Neural crest cell (in vitro differentiated cells): Measurements from ENCODE around the gene LDHD. TPM values are rescaled to one million over a fixed set of nuclear protein-coding genes. Genes with fewer than 3 reads are reported as not detected.

ENCODE experiments used
- DNase-seq: peaks from one replicate; pipeline ENCODE4 v3.0.0; 2021; ENCODE audit warnings: low read depth, mixed read lengths, low spot score
- H3K27ac Mint-ChIP-seq: one replicate; pipeline ENCODE4 v1.8.0; 2021; ENCODE audit warnings: mild to moderate bottlenecking, mixed read lengths; ENCODE audit not compliant: unreplicated experiment
- H3K27me3 Mint-ChIP-seq: 2 replicates; pipeline ENCODE4 v1.8.0; 2021; ENCODE audit warnings: low read depth, mild to moderate bottlenecking, mixed read lengths
- H3K36me3 Mint-ChIP-seq: 2 replicates; pipeline ENCODE4 v1.8.0; 2021; ENCODE audit warnings: low read depth, mild to moderate bottlenecking, mixed read lengths
- H3K4me1 Mint-ChIP-seq: 2 replicates; pipeline ENCODE4 v1.8.0; 2021; ENCODE audit warnings: mixed read lengths
- H3K4me3 Mint-ChIP-seq: one replicate; pipeline ENCODE4 v1.8.0; 2021; ENCODE audit warnings: mild to moderate bottlenecking, mixed read lengths
- H3K9me3 Mint-ChIP-seq: 2 replicates; pipeline ENCODE4 v1.8.0; 2021; ENCODE audit warnings: mixed read lengths
- CTCF ChIP-seq: fragments of 200-600 bp; sonication (generic); conservative IDR thresholded peaks from 2 replicates; pipeline ENCODE4 v1.5.0; 2021; ENCODE audit warnings: antibody characterized with exemption, mild to moderate bottlenecking
- total RNA-seq: library from RNA; stranded (reverse); gene quantifications from 2 replicates; pipeline ENCODE4 v1.2.1, GENCODE V29; 2021

The LDHD gene
- total RNA-seq, 1 donor from 2014 or later: 0.56 TPM

GRCh38 chr16:75147968-75148310 is 31.4 kb upstream of the LDHD start:
- no peak for DNase-seq
- H3K9me3 Mint-ChIP-seq: peaks cover 21% of the 10 kb centered on the region
- no peaks in the 10 kb centered on the region for H3K27me3 Mint-ChIP-seq
- peaks cover 27% of the 10 kb centered on the region for H3K36me3 Mint-ChIP-seq
- peaks cover 10% of the 10 kb centered on the region for H3K4me1 Mint-ChIP-seq
- no peak for TF ChIP-seq CTCF
- peak overlapping the region; percentile 88 for H3K4me3 Mint-ChIP-seq
- no peak overlapping the region for H3K27ac Mint-ChIP-seq

DNA sequence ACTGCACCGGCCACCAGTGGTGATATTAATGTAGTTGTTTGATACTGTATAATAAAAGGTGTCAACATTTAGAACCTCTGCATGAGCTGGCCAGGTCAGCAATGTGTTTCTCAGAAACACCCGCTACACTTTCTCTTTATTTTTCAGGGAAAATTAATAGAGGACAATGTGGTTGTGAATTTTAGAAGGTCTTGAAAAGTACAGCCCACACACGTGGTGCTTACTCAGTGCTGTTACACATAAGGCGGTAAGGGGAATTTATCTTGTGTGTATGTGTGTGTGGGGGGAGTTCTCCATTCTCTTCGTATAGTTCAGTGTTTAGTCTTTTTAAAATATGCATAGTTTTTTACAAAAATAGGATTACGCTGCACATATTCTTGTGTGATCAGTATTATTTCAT is 27.4 kb upstream of the LDHD start:
- H3K9me3 Mint-ChIP-seq: peaks cover 4% of the 10 kb centered on the region
- no peak overlapping the region for H3K27ac Mint-ChIP-seq
- no peaks in the 10 kb centered on the region for H3K27me3 Mint-ChIP-seq
- peaks cover 6% of the 10 kb centered on the region for H3K4me1 Mint-ChIP-seq
- H3K36me3 Mint-ChIP-seq: peaks cover 3% of the 10 kb centered on the region
- H3K4me3 Mint-ChIP-seq: no peak overlapping the region
- no peak for TF ChIP-seq CTCF
- DNase-seq: no peak

GRCh38 chr16:75139498-75139897 is 22.9 kb upstream of the LDHD start:
- H3K27me3 Mint-ChIP-seq: no peaks in the 10 kb centered on the region
- no peak overlapping the region for H3K27ac Mint-ChIP-seq
- H3K4me1 Mint-ChIP-seq: peaks cover 6% of the 10 kb centered on the region
- H3K4me3 Mint-ChIP-seq: no peak overlapping the region
- no peak for TF ChIP-seq CTCF
- no peak for DNase-seq
- peaks cover 2% of the 10 kb centered on the region for H3K9me3 Mint-ChIP-seq
- H3K36me3 Mint-ChIP-seq: peaks cover 4% of the 10 kb centered on the region

- peaks cover 2% of the 10 kb centered on the region for H3K9me3 Mint-ChIP-seq
- peaks cover 4% of the 10 kb centered on the region for H3K36me3 Mint-ChIP-seq
- DNase-seq: no peak
- TF ChIP-seq CTCF: no peak
- no peak overlapping the region for H3K27ac Mint-ChIP-seq
- H3K27me3 Mint-ChIP-seq: no peaks in the 10 kb centered on the region
- H3K4me3 Mint-ChIP-seq: no peak overlapping the region
- H3K4me1 Mint-ChIP-seq: peaks cover 6% of the 10 kb centered on the region
Measured at GRCh38 chr16:75138636-75139035, 22.1 kb upstream of the LDHD start.

DNA sequence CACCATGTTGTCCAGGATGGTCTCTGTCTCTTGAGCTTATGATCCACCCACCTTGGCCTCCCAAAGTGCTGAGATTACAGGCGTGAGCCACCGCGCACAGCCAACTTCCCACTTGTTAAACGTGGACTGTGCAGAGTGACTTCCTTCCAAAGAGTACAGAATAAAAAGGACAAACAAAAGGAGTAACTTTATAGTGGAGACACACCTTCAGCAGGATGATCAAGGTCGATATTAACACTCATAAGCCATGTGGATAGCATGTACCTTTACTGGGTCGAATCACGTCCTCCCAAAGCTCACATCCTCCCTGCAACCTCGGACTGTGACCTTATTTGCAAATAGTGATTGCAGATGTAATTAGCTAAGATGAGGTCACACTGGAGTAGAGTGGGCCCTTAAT is 21.7 kb upstream of the LDHD start:
- Mint-ChIP-seq H3K27me3 (no peaks in the 10 kb centered on the region), H3K4me3 (no peak overlapping the region), H3K27ac (no peak overlapping the region), H3K36me3 (peaks cover 4% of the 10 kb centered on the region), H3K9me3 (peaks cover 2% of the 10 kb centered on the region), H3K4me1 (peaks cover 6% of the 10 kb centered on the region)
- DNase-seq: no peak
- TF ChIP-seq CTCF: no peak

DNA sequence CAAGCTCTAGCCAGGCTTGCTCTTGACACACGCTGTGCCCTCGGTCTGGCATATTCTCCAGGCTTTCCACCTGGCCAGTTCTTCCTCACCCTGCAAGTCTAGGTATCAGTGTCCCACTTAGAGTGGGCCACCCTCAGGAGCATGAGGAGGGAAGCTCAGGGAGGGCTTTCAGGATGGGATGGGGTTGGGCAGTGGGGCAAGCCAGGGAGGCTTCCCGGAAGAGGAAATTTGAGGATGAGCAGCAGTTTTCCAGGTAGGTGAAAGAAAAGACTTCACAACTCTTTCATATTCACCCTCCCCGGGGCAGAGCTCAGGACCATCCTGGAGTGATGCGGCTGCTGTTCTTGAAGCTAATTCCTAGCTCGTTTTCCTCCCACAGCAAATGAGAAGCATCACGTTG is 14.5 kb upstream of the LDHD start:
- H3K27me3 Mint-ChIP-seq: no peaks in the 10 kb centered on the region
- TF ChIP-seq CTCF: no peak
- H3K4me1 Mint-ChIP-seq: peaks cover 13% of the 10 kb centered on the region
- no peak overlapping the region for H3K27ac Mint-ChIP-seq
- H3K4me3 Mint-ChIP-seq: no peak overlapping the region
- H3K36me3 Mint-ChIP-seq: peaks cover 11% of the 10 kb centered on the region
- DNase-seq: no peak
- peaks cover 5% of the 10 kb centered on the region for H3K9me3 Mint-ChIP-seq
